ENCODE measurements around the gene RNF13.

RNF13 gene

GRCh38 chr3:149957361-149958125 is 144.5 kb downstream of the RNF13 start:
- no peak overlapping the region for H3K4me3 ChIP-seq (replicated peaks; ENCODE audit: low read depth, low read length)
- TF ChIP-seq CTCF (IDR thresholded peaks at IDR 0.05; ENCODE audit: low read length, missing control alignments) = no peak
- DNase-seq (ENCODE audit: low read depth) = no peak

- no peak for DNase-seq (ENCODE audit: low read depth)
- H3K4me3 ChIP-seq (replicated peaks; ENCODE audit: low read depth, low read length) = no peak overlapping the region
- no peak for TF ChIP-seq CTCF (IDR thresholded peaks at IDR 0.05; ENCODE audit: low read length, missing control alignments)
These were observed 145.3 kb downstream of the RNF13 start for GRCh38 chr3:149958171-149958796.

GRCh38 chr3:149959443-149959842 is 146.4 kb downstream of the RNF13 start:
- TF ChIP-seq CTCF (IDR thresholded peaks at IDR 0.05; ENCODE audit: low read length, missing control alignments) = no peak
- no peak overlapping the region for H3K4me3 ChIP-seq (replicated peaks; ENCODE audit: low read depth, low read length)
- no peak for DNase-seq (ENCODE audit: low read depth)

GRCh38 chr3:149963485-149963884 is 150.5 kb downstream of the RNF13 start:
- TF ChIP-seq CTCF (IDR thresholded peaks at IDR 0.05; ENCODE audit: low read length, missing control alignments) = no peak

GRCh38 chr3:149964291-149964690 is 151.3 kb downstream of the RNF13 start:
- peak; percentile 75 for DNase-seq (ENCODE audit: low read depth)
- no peak for TF ChIP-seq CTCF (IDR thresholded peaks at IDR 0.05; ENCODE audit: low read length, missing control alignments)
- H3K4me3 ChIP-seq (replicated peaks; ENCODE audit: low read depth, low read length) = no peak overlapping the region

More at GRCh38 chr3:149963485-149963884, 150.5 kb downstream of the RNF13 start:
- H3K4me3 ChIP-seq (replicated peaks; ENCODE audit: low read depth, low read length) = no peak overlapping the region
- no peak for DNase-seq (ENCODE audit: low read depth)

- no peak overlapping the region for H3K4me3 ChIP-seq (replicated peaks; ENCODE audit: low read depth, low read length)
- no peak for TF ChIP-seq CTCF (IDR thresholded peaks at IDR 0.05; ENCODE audit: low read length, missing control alignments)
- DNase-seq (ENCODE audit: low read depth) = peak; percentile 41
These were observed 152.3 kb downstream of the RNF13 start for GRCh38 chr3:149965278-149965677.
